ENCODE results near the gene GLIPR1.

- no peak for TF ChIP-seq CTCF (IDR thresholded peaks at IDR 0.05; ENCODE audit: insufficient read depth, low read length)
- no peak for TF ChIP-seq REST (IDR thresholded peaks at IDR 0.05; ENCODE audit: insufficient replicate concordance, low read depth)
Observed at GRCh38 chr12:75533239-75533638, 52.7 kb downstream of the GLIPR1 start.
